Measurements from ENCODE around the gene TTC39C.

The TTC39C gene

DNA sequence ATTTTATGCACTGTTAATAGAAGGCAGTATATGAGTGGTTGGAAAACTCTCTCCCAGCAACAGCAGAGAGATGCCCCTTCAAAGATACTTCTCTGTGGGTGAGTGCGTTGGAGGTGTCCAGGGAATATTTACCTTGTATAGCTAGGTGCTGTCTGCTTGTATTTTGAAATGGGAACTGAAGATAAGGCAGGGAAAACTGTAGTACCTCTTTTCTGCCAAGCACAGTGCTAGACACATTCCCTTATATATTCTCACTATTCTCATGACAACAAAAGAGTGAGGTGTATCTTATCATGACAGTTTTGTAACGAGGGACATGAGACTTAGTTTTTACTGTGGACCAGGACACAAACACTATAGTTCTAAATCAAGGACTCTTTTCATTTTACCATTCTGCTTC, 2.1 kb downstream of the TTC39C start:
- DNase-seq (ENCODE audit: low read depth) = no peak
- TF ChIP-seq, protein P1, sequence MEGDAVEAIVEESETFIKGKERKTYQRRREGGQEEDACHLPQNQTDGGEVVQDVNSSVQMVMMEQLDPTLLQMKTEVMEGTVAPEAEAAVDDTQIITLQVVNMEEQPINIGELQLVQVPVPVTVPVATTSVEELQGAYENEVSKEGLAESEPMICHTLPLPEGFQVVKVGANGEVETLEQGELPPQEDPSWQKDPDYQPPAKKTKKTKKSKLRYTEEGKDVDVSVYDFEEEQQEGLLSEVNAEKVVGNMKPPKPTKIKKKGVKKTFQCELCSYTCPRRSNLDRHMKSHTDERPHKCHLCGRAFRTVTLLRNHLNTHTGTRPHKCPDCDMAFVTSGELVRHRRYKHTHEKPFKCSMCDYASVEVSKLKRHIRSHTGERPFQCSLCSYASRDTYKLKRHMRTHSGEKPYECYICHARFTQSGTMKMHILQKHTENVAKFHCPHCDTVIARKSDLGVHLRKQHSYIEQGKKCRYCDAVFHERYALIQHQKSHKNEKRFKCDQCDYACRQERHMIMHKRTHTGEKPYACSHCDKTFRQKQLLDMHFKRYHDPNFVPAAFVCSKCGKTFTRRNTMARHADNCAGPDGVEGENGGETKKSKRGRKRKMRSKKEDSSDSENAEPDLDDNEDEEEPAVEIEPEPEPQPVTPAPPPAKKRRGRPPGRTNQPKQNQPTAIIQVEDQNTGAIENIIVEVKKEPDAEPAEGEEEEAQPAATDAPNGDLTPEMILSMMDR (conservative IDR thresholded peaks at IDR 0.05; ENCODE audit: low read length) = peak; percentile 35
- peak overlapping the region; percentile 81 for H3K4me3 ChIP-seq (ENCODE audit: low read length)

DNA sequence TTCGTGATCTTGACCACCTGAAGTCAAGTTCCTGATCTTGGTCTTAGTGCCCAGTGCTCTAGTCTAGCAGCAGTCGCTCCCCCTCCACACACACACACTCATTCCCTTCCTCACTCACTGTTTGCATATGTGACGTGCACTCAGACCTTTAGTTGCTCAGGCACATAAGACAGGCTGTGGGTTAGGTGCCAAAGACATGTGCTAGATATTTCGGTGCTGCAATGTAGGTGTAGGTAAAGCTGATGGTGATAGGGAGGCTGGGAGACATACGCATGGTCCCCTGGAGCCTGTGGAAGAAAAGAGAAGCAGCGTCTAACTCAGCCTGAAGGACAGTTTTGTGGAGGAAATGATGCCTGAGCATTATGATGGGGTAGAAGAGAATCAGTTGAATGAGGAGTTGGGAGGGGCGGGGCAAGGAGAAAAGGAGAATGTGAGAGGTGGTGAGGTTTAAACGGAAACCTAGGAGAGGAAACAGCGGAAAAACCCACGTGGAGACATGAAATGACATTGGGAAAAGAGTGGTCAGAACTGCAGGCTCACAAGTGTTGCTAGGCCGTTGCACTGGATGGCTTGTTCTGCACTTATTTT, 3.8 kb downstream of the TTC39C start:
- TF ChIP-seq, protein P1 (conservative IDR thresholded peaks at IDR 0.05; ENCODE audit: low read length) = no peak
- DNase-seq (ENCODE audit: low read depth) = no peak
- H3K4me3 ChIP-seq (ENCODE audit: low read length) = no peak overlapping the region

DNA sequence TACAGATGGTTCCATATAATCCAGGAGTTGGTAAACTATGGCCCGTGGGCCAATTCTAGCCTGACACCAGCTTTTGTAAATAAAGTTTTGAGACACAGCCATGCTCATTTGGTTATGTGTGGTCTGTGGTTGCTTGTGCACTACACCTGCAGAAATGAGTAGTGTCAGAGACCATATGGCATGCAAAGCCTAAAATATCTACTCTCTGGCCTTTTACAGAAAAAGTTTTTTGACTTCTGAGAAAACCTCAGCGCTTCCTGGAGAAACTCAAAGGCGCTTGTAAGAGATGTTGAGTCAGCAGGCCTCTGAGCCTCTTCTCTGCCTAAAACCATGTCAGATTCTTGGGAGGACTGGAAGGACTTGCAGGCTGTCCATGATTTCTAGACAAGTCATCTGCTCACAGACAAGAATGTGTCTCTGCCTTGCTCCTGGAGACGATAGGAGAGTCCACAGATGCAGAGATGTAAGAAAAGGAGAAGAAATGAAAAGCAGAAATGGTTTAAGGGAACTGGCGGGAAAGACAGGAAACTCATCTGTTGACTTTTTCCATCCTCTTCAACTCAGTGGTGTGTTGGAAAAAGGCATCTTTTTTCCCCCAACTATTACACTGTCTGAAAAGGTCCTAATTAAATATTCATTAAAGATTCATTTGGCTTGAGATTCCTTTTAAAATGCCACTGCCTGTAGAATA, 5.2 kb downstream of the TTC39C start:
- peak; percentile 37 for DNase-seq (ENCODE audit: low read depth)
- TF ChIP-seq, protein P1 (conservative IDR thresholded peaks at IDR 0.05; ENCODE audit: low read length) = no peak
- H3K4me3 ChIP-seq (ENCODE audit: low read length) = no peak overlapping the region

DNA sequence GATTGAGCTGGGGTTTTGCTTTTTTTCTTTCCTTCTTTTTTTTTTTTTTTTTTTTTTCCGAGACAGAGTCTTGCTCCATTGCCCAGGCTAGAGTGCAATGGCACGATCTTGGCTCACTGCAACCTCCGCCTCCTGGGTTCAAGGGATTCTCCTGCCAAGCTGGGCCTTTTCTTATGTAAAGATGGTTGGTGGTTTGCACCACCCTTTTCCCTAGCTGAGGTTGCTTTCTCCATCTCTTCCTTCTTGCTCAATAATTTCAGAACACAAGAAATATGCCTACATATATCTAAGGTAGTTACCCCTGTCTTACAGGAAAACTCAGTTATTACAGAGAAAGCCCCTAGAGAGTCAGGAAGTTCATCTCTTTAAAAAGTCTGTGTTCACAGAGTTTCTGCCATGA, 7.0 kb downstream of the TTC39C start:
- no peak overlapping the region for H3K4me3 ChIP-seq (ENCODE audit: low read length)
- TF ChIP-seq, protein P1 (conservative IDR thresholded peaks at IDR 0.05; ENCODE audit: low read length) = no peak
- DNase-seq (ENCODE audit: low read depth) = no peak

DNA sequence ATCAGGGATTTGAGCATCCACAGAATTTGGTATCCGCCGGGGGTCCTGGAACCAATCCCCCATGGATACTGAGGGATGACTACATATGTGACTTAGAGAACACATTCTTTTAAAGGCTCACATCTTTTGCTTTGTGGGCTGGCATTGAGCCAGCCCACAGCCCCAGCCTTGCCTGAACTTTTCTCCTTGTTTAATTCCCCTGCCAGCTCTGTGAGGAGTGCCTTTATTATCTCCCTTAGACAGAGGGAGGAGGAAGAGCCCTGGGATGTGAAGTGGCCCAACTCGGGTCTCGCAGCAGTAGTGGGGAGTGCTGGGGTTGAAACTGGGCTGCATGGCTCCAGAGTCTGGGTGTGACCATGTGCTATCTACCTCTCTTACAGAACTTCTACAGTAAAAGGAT, 7.6 kb downstream of the TTC39C start:
- TF ChIP-seq, protein P1 (conservative IDR thresholded peaks at IDR 0.05; ENCODE audit: low read length) = no peak
- no peak overlapping the region for H3K4me3 ChIP-seq (ENCODE audit: low read length)
- peak; percentile 59 for DNase-seq (ENCODE audit: low read depth)

DNA sequence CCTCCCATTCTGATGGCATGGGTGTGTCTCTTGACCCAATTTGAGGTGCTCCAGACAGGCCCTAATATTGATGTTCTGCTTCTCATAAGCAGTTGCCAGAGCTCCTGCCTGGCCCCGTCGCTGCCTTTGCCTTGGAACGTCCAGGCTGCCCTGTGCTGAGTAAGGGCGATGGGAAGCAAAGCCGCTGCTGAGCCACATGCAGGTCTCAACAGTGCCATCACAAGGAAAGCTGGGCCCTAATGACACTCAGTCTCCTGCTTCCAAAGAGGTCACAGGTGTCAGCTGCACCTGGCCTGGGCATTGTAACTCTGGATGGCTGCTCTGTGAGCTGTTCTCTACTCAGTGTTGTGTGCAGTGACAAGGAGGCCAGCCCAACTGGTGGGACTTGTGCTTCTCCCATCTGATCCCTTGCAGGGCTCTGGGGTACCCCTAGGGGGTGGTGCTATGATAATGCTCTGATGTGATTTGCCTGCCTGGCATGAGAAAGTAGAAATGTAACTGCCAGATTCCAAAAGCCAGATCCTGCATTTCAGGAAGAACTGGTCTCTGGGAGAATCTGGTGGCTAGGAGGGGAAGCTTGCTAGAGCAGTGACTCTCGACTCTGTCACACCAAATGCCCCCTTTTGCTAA, 8.7 kb downstream of the TTC39C start:
- TF ChIP-seq, protein P1 (conservative IDR thresholded peaks at IDR 0.05; ENCODE audit: low read length) = no peak
- no peak for DNase-seq (ENCODE audit: low read depth)
- H3K4me3 ChIP-seq (ENCODE audit: low read length) = no peak overlapping the region

DNA sequence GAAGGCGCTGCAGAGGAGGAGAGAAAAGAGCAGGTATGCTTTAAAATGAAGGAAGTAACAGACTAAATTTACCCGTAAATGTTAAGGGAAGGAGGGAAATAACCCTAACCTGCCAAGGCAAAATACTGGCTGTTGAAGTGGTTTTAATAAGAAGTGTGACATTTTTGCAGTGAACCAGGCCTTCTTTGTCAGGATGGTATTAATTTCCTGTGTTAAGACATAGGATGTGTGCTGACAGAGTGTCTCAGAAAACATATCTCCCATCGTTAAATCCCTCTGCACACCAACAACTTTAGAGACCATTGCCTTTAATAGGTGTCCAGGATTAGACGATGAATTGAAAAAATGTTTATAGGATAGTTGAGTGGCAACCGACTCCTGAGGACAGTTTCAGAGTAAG, 9.9 kb downstream of the TTC39C start:
- TF ChIP-seq, protein P1 (conservative IDR thresholded peaks at IDR 0.05; ENCODE audit: low read length) = no peak
- no peak overlapping the region for H3K4me3 ChIP-seq (ENCODE audit: low read length)

More for the DNA sequence above, 9.9 kb downstream of the TTC39C start:
- no peak for DNase-seq (ENCODE audit: low read depth)

All from AG10803 (cell line).